ENCODE results near the gene PPM1F. TPM values are rescaled to one million over a fixed set of nuclear protein-coding genes. Genes with fewer than 3 reads are reported as not detected.

The PPM1F gene
- total and polyA plus RNA-seq, 10 of the 15 experiments (the other 5 are each of a cell fraction or from before 2014, with no cell fraction given): 0.55 to 26.3 (median 9.7) TPM

DNA sequence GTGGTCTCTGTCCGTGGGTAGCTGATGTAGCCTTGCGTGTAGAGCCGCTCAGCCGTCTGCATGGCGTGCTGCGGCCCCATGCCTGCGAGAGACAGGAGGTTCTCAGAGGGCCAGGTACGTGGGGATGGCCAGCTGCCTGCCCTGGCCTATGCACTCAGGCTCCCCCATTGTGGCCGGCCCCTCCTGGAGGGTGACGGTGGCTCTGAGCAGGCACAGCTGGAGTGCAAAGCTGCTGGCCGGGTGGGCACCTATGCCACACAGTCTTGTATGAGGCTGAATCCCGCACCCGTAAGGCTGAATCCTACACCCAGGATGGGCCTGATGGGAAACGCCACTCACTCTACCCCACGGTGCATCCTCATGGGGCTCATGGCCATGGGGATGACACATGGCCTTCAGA lies 11.6 kb upstream of the PPM1F start:
- Histone ChIP-seq H3K4me3 (no peak overlapping the region), H3K4me2 (ENCODE audit: control insufficient read depth, insufficient read depth) (no peak overlapping the region), H3K27ac (ENCODE audit: control insufficient read depth, insufficient read depth) (no peak overlapping the region), H3K27me3 (replicated peaks in 1 of 2; ENCODE audit: control insufficient read depth in 2 of 2, insufficient read depth in 2 of 2, low read length in 1 of 2) (no peaks in the 10 kb centered on the region), H3K79me2 (ENCODE audit: control insufficient read depth, insufficient read depth, low read length) (no peaks in the 10 kb centered on the region), H3K9me3 (replicated peaks; ENCODE audit: control insufficient read depth, insufficient read depth, low read length) (no peaks in the 10 kb centered on the region), H3K4me1 (ENCODE audit: control insufficient read depth, insufficient read depth, low read length) (no peaks in the 10 kb centered on the region), H2AFZ (ENCODE audit: control insufficient read depth, low read depth, low read length) (no peak overlapping the region), H3K9ac (ENCODE audit: control insufficient read depth, insufficient read depth, low read length) (no peak overlapping the region), H4K20me1 (ENCODE audit: control insufficient read depth, insufficient read depth) (no peaks in the 10 kb centered on the region), H3K36me3 (ENCODE audit: control insufficient read depth in 2 of 2, insufficient read depth in 2 of 2, low read length in 1 of 2) (peaks cover 15 to 19% of the 10 kb centered on the region in 2 experiments; a peak in 3 of 4 replicates)
- ChIA-PET SMC1A (ENCODE audit: uncharacterized antibody, unreplicated experiment) (no interaction called here), RAD21 (ENCODE audit: unreplicated experiment) (no interaction called here), POLR2A (no interaction called here), CTCF (no interaction called here)
- ATAC-seq (no peak), FAIRE-seq (no peak), DNase-seq (ENCODE audit: low read depth, low spot score) (no peak)
- in situ Hi-C loops (cut with MboI): no loop called here
- WGBS (ENCODE audit: insufficient coverage, insufficient replicate concordance, low lambda C conversion rate, missing lambda C conversion rate): 95% methylated on average over 15 of the region's 15 CpGs
- intact Hi-C loops (cut with micrococcal nuclease; ENCODE audit: unreplicated experiment): no loop called here
- no TSS peak for BruUV-seq (replicated peaks)
- TF ChIP-seq, protein P1, sequence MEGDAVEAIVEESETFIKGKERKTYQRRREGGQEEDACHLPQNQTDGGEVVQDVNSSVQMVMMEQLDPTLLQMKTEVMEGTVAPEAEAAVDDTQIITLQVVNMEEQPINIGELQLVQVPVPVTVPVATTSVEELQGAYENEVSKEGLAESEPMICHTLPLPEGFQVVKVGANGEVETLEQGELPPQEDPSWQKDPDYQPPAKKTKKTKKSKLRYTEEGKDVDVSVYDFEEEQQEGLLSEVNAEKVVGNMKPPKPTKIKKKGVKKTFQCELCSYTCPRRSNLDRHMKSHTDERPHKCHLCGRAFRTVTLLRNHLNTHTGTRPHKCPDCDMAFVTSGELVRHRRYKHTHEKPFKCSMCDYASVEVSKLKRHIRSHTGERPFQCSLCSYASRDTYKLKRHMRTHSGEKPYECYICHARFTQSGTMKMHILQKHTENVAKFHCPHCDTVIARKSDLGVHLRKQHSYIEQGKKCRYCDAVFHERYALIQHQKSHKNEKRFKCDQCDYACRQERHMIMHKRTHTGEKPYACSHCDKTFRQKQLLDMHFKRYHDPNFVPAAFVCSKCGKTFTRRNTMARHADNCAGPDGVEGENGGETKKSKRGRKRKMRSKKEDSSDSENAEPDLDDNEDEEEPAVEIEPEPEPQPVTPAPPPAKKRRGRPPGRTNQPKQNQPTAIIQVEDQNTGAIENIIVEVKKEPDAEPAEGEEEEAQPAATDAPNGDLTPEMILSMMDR (IDR thresholded peaks at IDR 0.05 in 2 of 3, conservative IDR thresholded peaks at IDR 0.05 in 1 of 3; ENCODE audit: control insufficient read depth in 2 of 3, extremely low read depth in 1 of 3, insufficient read depth in 1 of 3, low read depth in 3 of 3, low read length in 3 of 3): no peak
- TF ChIP-seq, protein P2, sequence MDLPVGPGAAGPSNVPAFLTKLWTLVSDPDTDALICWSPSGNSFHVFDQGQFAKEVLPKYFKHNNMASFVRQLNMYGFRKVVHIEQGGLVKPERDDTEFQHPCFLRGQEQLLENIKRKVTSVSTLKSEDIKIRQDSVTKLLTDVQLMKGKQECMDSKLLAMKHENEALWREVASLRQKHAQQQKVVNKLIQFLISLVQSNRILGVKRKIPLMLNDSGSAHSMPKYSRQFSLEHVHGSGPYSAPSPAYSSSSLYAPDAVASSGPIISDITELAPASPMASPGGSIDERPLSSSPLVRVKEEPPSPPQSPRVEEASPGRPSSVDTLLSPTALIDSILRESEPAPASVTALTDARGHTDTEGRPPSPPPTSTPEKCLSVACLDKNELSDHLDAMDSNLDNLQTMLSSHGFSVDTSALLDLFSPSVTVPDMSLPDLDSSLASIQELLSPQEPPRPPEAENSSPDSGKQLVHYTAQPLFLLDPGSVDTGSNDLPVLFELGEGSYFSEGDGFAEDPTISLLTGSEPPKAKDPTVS (IDR thresholded peaks at IDR 0.05; ENCODE audit: low read depth, low read length): no peak
- no peak for TF ChIP-seq ETV6 (conservative IDR thresholded peaks at IDR 0.05 in 1 of 2, IDR thresholded peaks at IDR 0.05 in 1 of 2; ENCODE audit: borderline replicate concordance in 1 of 2, low read depth in 1 of 2)
- no peak for TF ChIP-seq SUZ12 (IDR thresholded peaks at IDR 0.05; ENCODE audit: unreplicated experiment)
- no peak for TF ChIP-seq FOXM1 (IDR thresholded peaks at IDR 0.05; ENCODE audit: low read depth, low read length)
- no peak for TF ChIP-seq CEBPB (IDR thresholded peaks at IDR 0.05; ENCODE audit: borderline replicate concordance in 1 of 2, low read depth in 2 of 2, low read length in 2 of 2)
- TF ChIP-seq HCFC1 (IDR thresholded peaks at IDR 0.05; ENCODE audit: low read length): no peak
- TF ChIP-seq, protein P3, sequence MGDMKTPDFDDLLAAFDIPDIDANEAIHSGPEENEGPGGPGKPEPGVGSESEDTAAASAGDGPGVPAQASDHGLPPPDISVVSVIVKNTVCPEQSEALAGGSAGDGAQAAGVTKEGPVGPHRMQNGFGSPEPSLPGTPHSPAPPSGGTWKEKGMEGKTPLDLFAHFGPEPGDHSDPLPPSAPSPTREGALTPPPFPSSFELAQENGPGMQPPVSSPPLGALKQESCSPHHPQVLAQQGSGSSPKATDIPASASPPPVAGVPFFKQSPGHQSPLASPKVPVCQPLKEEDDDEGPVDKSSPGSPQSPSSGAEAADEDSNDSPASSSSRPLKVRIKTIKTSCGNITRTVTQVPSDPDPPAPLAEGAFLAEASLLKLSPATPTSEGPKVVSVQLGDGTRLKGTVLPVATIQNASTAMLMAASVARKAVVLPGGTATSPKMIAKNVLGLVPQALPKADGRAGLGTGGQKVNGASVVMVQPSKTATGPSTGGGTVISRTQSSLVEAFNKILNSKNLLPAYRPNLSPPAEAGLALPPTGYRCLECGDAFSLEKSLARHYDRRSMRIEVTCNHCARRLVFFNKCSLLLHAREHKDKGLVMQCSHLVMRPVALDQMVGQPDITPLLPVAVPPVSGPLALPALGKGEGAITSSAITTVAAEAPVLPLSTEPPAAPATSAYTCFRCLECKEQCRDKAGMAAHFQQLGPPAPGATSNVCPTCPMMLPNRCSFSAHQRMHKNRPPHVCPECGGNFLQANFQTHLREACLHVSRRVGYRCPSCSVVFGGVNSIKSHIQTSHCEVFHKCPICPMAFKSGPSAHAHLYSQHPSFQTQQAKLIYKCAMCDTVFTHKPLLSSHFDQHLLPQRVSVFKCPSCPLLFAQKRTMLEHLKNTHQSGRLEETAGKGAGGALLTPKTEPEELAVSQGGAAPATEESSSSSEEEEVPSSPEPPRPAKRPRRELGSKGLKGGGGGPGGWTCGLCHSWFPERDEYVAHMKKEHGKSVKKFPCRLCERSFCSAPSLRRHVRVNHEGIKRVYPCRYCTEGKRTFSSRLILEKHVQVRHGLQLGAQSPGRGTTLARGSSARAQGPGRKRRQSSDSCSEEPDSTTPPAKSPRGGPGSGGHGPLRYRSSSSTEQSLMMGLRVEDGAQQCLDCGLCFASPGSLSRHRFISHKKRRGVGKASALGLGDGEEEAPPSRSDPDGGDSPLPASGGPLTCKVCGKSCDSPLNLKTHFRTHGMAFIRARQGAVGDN (IDR thresholded peaks at IDR 0.05): no peak
- no peak for TF ChIP-seq RAD21 (IDR thresholded peaks at IDR 0.05; ENCODE audit: insufficient read depth, low read depth, low read length)
- no peak for TF ChIP-seq BACH1 (IDR thresholded peaks at IDR 0.05; ENCODE audit: borderline replicate concordance)
- no peak for TF ChIP-seq POU2F2 (IDR thresholded peaks at IDR 0.05; ENCODE audit: borderline replicate concordance, low read depth, low read length)
- no peak for TF ChIP-seq RCOR1 (conservative IDR thresholded peaks at IDR 0.05; ENCODE audit: low read depth, low read length)
- TF ChIP-seq HDAC2 (IDR thresholded peaks at IDR 0.05): no peak
- TF ChIP-seq, protein P4, sequence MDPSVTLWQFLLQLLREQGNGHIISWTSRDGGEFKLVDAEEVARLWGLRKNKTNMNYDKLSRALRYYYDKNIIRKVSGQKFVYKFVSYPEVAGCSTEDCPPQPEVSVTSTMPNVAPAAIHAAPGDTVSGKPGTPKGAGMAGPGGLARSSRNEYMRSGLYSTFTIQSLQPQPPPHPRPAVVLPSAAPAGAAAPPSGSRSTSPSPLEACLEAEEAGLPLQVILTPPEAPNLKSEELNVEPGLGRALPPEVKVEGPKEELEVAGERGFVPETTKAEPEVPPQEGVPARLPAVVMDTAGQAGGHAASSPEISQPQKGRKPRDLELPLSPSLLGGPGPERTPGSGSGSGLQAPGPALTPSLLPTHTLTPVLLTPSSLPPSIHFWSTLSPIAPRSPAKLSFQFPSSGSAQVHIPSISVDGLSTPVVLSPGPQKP (IDR thresholded peaks at IDR 0.05; ENCODE audit: low read depth, low read length): no peak
- no peak for TF ChIP-seq CREM (IDR thresholded peaks at IDR 0.05; ENCODE audit: low read depth)

Data from GM12878 (cell line).